ENCODE measurements around the gene CREBL2.
"Not testable (repeated sequence)": the region's sequence is repeated elsewhere in the genome, so short reads cannot be mapped to it uniquely, and the experiment has no call there.

CREBL2 gene, protein sequence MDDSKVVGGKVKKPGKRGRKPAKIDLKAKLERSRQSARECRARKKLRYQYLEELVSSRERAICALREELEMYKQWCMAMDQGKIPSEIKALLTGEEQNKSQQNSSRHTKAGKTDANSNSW

GRCh38 chr12:12611512-12612306, at the start of gene CREBL2:
CREBL2 (plus strand) TSS chr12:12611876; CDS start chr12:12612173, 297 bp downstream.
- peak; percentile 99 for DNase-seq

GRCh38 chr12:12562016-12562483, 49.6 kb upstream of the CREBL2 start:
- no peak for DNase-seq

DNA sequence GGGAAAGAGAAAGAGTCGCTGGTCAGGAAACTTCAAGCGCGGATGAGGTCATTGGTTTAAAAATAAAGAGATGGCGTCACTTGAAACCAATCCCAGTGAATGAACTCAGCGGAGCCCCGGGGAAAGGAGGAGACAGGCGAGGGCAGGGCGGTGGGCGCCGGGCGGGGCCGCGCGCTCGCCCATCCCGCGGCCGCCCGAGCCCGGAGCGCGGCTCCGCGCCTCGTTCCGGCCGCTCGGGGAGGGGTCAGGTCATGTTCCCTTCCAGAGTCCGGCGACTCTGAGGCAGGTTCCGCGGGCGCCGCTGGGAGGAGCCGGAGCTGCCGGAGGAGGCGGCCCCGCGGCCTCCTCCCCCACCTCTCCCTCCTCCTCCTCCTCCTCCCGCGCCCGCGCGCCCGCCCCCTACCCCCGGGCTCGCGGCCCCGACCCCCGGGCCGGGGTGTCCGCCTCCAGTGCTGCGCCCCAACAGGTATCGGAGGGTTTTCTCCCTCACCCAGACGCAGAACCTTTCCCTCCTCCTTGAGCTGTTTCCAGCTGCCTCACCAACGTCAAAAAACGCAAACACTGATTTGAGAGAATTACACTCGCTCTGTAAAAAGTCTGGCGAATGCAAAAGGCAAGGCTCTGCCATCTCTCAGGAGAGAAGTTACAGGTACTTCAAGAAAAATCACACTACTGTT, 49.0 kb upstream of the CREBL2 start, which contains the start of gene DUSP16:
Gene DUSP16, minus strand, starts transcription at position 279 of the 677 bp plus-strand sequence. CDS start 41,765 bp downstream, outside the sequence.
- peak; percentile 94 for DNase-seq

DNA sequence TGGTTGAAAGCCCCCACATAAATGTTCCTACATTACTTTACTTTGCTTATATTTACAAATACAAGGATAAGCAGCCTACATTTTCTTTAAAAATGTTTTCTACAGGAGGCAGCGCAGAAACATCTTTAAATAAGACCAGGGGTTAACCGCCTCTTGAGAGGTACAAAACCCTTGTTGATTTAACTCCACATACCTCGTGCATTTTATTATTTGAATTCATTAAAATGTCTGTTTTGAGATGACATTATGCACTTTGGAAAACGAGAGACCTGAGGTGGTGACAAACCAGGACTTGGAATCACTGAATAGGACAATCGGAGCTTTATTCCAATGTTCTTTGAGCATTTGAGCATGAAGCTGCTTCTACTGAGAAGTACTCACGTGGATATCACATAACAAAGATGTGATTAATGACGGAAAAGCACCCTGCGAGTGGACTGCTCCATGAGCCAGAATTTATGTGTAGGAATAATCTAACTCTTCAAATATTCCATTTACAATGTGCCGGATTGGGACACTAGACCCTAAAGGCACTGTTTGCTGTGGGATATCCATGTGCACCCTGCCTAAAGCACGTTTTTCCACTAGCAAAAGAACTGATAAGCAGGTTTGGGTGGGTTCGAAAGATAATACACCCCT, 48.3 kb upstream of the CREBL2 start:
- no peak for DNase-seq

- no peak for DNase-seq
Measured at GRCh38 chr12:12564911-12565310, 46.8 kb upstream of the CREBL2 start.

DNA sequence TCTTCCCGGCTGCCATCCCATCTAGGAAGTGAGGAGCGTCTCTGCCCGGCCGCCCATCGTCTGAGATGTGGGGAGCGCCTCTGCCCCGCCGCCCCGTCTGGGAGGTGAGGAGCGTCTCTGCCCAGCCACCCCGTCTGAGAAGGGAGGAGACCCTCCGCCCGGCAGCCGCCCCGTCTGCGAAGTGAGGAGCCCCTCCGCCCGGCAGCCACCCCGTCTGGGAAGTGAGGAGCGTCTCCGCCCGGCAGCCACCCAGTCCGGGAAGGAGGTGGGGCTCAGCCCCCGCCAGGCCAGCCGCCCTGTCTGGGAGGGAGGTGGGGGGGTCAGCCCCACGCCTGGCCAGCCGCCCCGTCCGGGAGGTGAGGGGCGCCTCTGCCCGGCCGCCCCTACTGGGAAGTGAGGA, 45.7 kb upstream of the CREBL2 start:
- DNase-seq: not testable (repeated sequence)

DNA sequence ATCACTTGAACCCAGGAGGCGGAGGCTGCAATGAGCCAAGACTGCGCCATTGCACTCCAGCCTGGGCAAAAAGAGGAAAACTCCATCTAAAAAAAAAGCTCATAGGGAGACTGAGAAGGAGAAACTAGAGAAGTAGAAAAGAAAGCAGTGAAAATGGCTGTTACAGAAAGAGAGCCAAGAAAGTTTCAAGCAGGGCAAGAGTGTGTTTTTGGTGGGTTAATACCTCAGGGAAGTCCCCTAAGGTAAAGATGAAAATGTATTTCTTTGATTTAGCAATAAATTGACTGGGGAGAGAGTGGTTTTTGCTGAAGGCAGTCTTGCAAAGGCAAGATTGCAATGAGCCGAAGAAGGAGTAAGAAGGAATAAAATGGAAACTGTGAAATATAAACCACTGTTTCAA, 39.0 kb upstream of the CREBL2 start:
- no peak for DNase-seq

GRCh38 chr12:12577786-12578185, 33.9 kb upstream of the CREBL2 start:
- no peak for DNase-seq

DNA sequence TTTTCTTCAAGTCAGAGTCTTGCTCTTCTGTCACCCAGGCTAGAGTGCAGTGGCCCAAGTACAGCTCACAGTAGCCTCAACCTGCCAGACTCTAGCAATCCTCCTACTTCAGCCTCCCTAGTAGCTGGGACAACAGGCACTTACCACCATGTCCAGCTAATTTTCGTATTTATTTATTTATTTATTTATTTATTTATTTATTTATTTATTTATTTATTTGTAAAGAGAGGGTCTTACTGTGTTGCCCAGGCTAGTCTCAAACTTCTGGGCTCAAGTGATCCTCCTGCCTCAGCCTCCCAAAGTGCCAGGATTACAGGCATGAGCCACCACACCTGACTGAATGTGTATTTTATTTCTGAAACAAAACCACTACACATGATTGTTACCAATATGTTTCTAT, 31.0 kb upstream of the CREBL2 start:
- DNase-seq: not testable (repeated sequence)

DNA sequence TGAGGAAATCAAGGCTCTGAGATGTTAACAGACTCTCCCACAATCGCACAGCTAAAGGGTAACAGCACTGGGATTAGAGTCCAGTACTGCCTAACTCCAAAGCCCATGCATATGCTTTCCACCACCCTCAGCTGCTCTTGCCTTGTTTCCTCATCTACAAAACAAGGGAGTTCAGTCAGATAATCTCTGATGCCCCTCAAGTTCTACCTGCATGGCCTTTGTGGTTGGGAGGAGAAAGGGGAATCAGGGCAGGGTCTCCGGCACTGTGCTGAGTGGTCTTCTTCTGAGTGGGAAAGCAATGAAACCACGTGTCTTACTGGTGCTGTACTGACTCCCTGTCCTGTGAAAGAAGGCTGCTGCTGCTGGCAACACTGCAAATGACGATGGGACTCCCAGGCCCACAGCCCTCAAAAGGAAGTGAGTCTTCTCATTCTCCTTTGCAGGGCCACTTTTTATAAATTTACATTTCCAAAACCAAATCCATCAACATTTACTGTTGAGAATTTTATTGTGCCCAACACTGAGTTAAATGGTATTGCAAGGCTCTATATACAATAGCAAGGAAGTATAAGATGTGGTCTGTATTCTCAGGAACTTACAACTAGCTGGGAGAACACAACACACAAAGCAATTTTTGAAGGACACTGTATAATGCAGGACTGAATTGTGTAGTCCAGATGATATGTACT, 29.3 kb upstream of the CREBL2 start:
- no peak for DNase-seq

GRCh38 chr12:12582895-12583303, 28.8 kb upstream of the CREBL2 start:
- DNase-seq: no peak

DNA sequence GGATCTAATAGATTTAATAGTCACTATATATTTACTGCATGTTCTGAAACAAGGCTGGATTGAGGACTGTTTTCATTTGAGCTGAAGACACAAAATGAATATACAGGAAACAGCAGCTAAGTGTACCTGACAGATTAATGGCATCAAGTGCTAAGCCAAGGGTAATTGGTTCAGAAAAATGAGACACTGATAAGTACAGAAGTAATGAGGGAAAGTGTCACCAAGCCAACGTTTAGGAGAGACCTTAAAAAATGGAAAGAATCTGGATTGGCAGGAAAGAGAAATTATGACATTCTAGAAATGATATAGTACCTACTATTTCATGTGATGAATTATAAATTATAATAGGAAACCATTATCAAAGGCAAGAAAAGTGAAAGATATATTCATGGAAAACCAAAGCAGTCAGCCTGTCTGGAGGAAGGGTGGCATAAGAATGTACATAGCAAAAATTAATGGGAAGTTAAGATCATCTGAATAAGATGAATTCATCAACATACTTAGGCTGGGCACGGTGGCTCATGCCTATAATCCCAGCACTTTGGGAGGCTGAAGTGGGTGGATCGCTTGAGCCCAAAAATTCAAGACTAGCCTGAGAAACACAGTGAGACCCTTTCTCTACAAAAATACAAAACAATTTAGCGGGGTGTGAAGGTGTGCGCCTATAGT, 28.0 kb upstream of the CREBL2 start:
- DNase-seq: no peak

- no peak for DNase-seq
Measured at GRCh38 chr12:12585115-12585863, 26.4 kb upstream of the CREBL2 start.

DNA sequence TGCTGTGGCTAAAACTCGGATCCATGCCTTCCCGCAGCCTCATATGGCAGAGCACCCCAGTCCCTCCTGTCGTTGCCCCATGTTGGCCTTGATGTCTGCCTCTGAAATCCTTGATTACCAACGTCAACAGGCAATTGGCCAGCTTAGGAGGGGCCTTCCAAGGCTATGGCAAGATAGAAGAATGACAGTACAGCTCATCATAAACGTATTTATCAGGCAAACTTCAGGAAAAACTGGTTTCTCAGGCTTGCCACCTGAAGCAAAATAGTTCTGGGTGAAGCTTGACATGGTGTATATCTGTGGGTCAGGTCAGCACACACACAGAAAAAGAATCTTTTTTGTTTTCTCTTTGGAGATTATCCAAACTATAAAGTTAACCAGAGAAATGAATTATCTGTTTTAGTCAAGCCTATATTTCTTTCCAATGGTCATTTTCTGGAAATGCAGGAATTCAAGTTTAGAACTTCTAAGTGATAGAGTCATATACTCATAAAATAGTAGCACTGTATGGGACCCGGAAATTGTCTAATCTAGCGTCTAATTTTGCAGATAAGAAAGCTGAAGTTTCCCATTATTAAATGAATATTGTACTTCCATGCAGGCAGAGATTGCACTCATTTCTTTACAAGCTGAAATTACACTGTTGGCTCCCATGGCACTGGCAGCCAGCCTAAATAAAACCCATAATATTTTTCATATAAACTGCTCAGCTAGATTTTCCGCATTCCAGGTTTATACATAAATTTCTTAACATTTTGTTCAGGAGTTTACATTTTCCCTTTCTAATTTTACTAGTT, 24.6 kb upstream of the CREBL2 start:
- no peak for DNase-seq

- no peak for DNase-seq
Measured at GRCh38 chr12:12587878-12588277, 23.8 kb upstream of the CREBL2 start.

GRCh38 chr12:12588436-12588835, 23.2 kb upstream of the CREBL2 start:
- DNase-seq: not testable (repeated sequence)

DNA sequence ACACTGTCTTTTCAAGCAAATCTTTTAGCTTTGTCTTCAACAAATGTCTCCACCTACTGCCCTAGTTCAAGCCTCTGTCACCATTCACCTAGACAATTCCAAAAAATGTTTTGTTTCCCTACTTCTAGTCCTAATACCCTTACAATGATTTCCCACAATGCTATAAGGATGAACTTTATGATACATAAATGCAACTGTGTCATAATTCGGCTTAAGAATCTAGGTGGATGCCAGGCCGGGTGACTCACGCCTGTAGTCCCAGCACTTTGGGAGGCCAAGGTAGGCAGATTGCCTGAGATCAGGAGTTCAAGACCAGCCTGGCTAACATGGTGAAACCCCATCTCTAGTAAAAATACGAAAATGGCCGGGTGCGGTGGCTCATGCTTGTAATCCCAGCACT, 20.7 kb upstream of the CREBL2 start:
- no peak for DNase-seq

DNA sequence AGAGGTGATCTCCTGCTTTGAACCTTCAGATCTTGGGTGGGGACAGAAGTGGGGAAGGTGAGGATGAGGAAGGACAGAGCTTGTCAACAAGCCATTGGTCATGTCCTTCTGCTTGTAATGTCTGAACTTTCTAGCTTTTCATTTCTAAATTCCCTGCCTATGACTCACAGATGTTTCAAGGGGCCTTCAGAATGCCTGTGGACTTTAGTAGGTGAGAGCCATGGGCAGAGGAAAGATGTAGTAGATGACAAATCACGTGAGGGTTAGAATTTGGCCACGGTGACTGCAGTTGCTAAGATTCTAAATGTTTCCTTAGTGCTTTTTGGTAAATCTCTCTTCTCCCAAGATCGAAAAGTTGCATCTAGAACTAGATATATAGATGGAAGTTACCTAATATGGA, 18.7 kb upstream of the CREBL2 start:
- no peak for DNase-seq

DNA sequence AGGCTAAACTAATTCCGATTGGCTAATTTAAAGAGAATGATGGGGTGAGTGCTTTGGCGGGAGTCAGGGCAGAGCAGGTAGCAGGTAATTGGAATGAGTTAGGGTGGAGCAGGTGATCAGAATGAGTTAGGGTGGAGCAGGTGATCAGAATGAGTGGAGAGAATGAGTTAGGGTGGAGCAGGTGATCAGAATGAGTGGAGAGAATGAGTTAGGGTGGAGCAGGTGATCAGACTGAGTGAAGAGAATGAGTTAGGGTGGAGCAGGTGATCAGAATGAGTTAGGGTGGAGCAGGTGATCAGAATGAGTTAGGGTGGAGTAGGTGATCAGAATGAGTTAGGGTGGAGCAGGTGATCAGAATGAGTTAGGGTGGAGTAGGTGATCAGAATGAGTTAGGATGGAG, 15.7 kb upstream of the CREBL2 start:
- DNase-seq: not testable (repeated sequence)

DNA sequence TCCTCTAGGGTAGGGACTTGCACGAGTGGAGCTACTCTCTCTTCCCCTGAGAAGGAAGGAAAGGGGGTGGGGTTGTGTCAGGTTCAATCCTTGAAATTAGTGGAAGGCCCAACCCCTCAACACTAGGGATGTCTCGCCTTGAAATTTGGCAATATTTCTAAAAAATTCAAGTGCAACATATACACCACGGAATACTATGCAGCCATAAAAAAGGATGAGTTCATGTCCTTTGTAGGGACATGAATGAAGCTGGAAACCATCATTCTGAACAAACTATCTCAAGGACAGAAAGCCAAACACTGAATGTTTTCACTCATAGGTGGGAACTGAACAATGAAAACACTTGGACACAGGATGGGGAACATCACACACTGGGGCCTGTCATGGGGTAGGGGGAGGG, 15.1 kb upstream of the CREBL2 start:
- DNase-seq: not testable (repeated sequence)

GRCh38 chr12:12598864-12599263, 12.8 kb upstream of the CREBL2 start:
- DNase-seq: no peak

Measured in NCI-H1105 treated with DMSO at 0.1 percent for 48 hours (cell line).